Hair follicular keratinocyte (primary cell): ENCODE data around the gene ANKRD20A1. TPM values are rescaled to one million over a fixed set of nuclear protein-coding genes. Genes with fewer than 3 reads are reported as not detected.

Experiments used
- total RNA-seq: library from RNA; depleted of rRNA; stranded (reverse); fragments of >200 nt; gene quantifications from 2 replicates; pipeline ENCODE4 v1.2.3, GENCODE V29; 2015

ANKRD20A1 gene
- total RNA-seq: not detected in 2 replicates

DNA sequence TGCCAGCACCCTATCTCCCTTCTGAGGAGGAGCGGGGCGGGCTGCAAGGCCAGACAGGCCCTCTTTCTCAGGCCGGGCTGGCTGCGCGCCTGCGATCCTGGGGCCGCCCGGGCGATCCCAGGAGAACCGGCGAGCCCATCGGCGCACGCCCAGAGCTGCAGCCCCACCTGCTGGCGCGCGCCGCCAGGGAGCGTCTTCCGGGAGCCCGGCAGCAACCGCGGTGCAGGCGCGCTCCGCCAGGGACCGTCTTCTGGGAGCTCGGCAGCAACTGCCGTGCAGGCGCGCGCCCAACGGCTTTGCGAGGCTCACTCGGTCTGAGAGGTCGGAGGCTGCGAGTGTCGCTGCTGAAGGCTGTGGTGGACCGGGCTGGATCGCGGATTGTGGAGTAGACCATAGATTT is at the start of gene ANKRD20A1:
TSS of gene ANKRD20A1 (plus strand) at position 61 of the 400 bp plus-strand sequence. CDS start 496 bp downstream, outside the sequence.

